Mucosa of gallbladder (tissue), 1 donor: ENCODE data around the gene GRPEL2. TPM values are rescaled to one million over a fixed set of nuclear protein-coding genes. Genes with fewer than 3 reads are reported as not detected.

Experiments used
- DNase-seq: peaks from one replicate; pipeline ENCODE4 v3.0.0-alpha.2; 2020; ENCODE audit warnings: low spot score
- total RNA-seq: library from RNA; stranded (reverse); gene quantifications from one replicate; pipeline ENCODE4 v1.2.1, GENCODE V29; 2021
- donor health status: DM: no; HTN: no; CAD: no.

Gene GRPEL2
- total RNA-seq, 1 donor from 2014 or later = 15.9 TPM

GRCh38 chr5:149319174-149319573 lies 26.1 kb upstream of the GRPEL2 start:
- no peak for DNase-seq

GRCh38 chr5:149320791-149321330 lies 24.4 kb upstream of the GRPEL2 start:
- DNase-seq = peak; percentile 94

- DNase-seq = peak; percentile 36
These were observed 22.8 kb upstream of the GRPEL2 start for GRCh38 chr5:149322518-149322917.

GRCh38 chr5:149323210-149323609 lies 22.1 kb upstream of the GRPEL2 start:
- DNase-seq = no peak

- no peak for DNase-seq
These were observed 21.6 kb upstream of the GRPEL2 start for GRCh38 chr5:149323621-149324205.

- no peak for DNase-seq
These were observed 20.7 kb upstream of the GRPEL2 start for GRCh38 chr5:149324641-149325040.

- no peak for DNase-seq
These were observed 20.0 kb upstream of the GRPEL2 start for GRCh38 chr5:149325166-149325735.

GRCh38 chr5:149325894-149326293 lies 19.4 kb upstream of the GRPEL2 start:
- DNase-seq = no peak

GRCh38 chr5:149326611-149327010 lies 18.7 kb upstream of the GRPEL2 start:
- no peak for DNase-seq

- DNase-seq = no peak
These were observed 17.1 kb upstream of the GRPEL2 start for GRCh38 chr5:149328177-149328576.

GRCh38 chr5:149333711-149334443 lies 11.4 kb upstream of the GRPEL2 start:
- no peak for DNase-seq

- no peak for DNase-seq
These were observed 7.6 kb upstream of the GRPEL2 start for GRCh38 chr5:149337736-149338135.

GRCh38 chr5:149338364-149338763 lies 6.9 kb upstream of the GRPEL2 start:
- no peak for DNase-seq

GRCh38 chr5:149340920-149341319 lies 4.4 kb upstream of the GRPEL2 start:
- no peak for DNase-seq

- no peak for DNase-seq
These were observed 3.4 kb upstream of the GRPEL2 start for GRCh38 chr5:149341876-149342275.

- DNase-seq = no peak
These were observed 1.1 kb upstream of the GRPEL2 start for GRCh38 chr5:149344151-149344550.

- DNase-seq = no peak
These were observed 558 bp downstream of the GRPEL2 start for GRCh38 chr5:149345892-149346222.

GRCh38 chr5:149348518-149348917 lies 3.2 kb downstream of the GRPEL2 start:
- no peak for DNase-seq

GRCh38 chr5:149349382-149349781 lies 4.1 kb downstream of the GRPEL2 start:
- no peak for DNase-seq

- no peak for DNase-seq
These were observed 6.9 kb downstream of the GRPEL2 start for GRCh38 chr5:149352169-149352568.

- DNase-seq = no peak
These were observed 8.6 kb downstream of the GRPEL2 start for GRCh38 chr5:149353911-149354310.

GRCh38 chr5:149355688-149356087 lies 10.4 kb downstream of the GRPEL2 start:
- no peak for DNase-seq

GRCh38 chr5:149356391-149356790 lies 11.1 kb downstream of the GRPEL2 start:
- no peak for DNase-seq
